ENCODE measurements around the gene GIPR. TPM values are rescaled to one million over a fixed set of nuclear protein-coding genes. Genes with fewer than 3 reads are reported as not detected.

Gene GIPR
- total and polyA plus RNA-seq, 2 of the 13 experiments (the other 11 are each of a cell fraction or from before 2014, with no cell fraction given) = 0.15 to 1.2 TPM

- Histone ChIP-seq H4K20me1 (ENCODE audit: insufficient read depth, low read length) (no peaks in the 10 kb centered on the region), H3K4me1 (ENCODE audit: insufficient read depth, low read length) (no peaks in the 10 kb centered on the region), H3K4me2 (ENCODE audit: low read depth, low read length) (no peak overlapping the region), H3K27me3 (ENCODE audit: control insufficient read depth in 1 of 2, insufficient read depth in 2 of 2, low read length in 2 of 2) (no peaks in the 10 kb centered on the region), H3K9me3 (ENCODE audit: low read length) (no peaks in the 10 kb centered on the region), H3K27ac (ENCODE audit: extremely low read length, insufficient read depth, low read length) (no peak overlapping the region), H3K4me3 (replicated peaks in 1 of 3; ENCODE audit: insufficient read depth in 1 of 3, low read depth in 2 of 3, low read length in 3 of 3) (no peak overlapping the region), H3K79me2 (ENCODE audit: insufficient read depth, low read length) (no peaks in the 10 kb centered on the region), H3K9ac (ENCODE audit: insufficient read depth, low read depth, low read length) (no peak overlapping the region), H3K36me3 (replicated peaks in 1 of 2; ENCODE audit: control insufficient read depth in 1 of 2, insufficient read depth in 2 of 2, low read length in 2 of 2) (peaks cover 2 to 4% of the 10 kb centered on the region in 2 experiments; a peak in 2 of 5 replicates), H2AFZ (ENCODE audit: low read length) (no peak overlapping the region)
- in situ Hi-C loops (cut with HindIII; ENCODE audit: extremely low pct_ligation_motif_present, low pct_unique_long_range_greater_than_20kb) (no loop called here), intact Hi-C loops (cut with micrococcal nuclease; ENCODE audit: unreplicated experiment) (no loop called here)
- no peak; the same call in 2 of the 3 replicates for ATAC-seq
- no peak for DNase-seq (ENCODE audit: low spot score)
- 73% methylated on average over 27 of the region's 27 CpGs for WGBS (ENCODE audit: low lambda C conversion rate)
- CTCF ChIA-PET (ENCODE audit: low intra/inter-chr PET ratio, low total read pairs) = no interaction called here
- BruUV-seq (replicated peaks) = no TSS peak
- no peak for FAIRE-seq
- POLR2A ChIA-PET = interaction anchor here (1.2 kb wide), 1 partner anchor 9 kb away, joined by 3 read pairs; no protein-coding TSS in a partner anchor
- TF ChIP-seq RARG (CRISPR knock-in tag; IDR thresholded peaks at IDR 0.05; ENCODE audit: low read depth) = no peak
- TF ChIP-seq MEIS2 (CRISPR knock-in tag; IDR thresholded peaks at IDR 0.05) = no peak
- TF ChIP-seq CREB1 (IDR thresholded peaks at IDR 0.05) = peak; percentile 98
- peak; percentile 47; the same call in 1 of the 2 replicates for TF ChIP-seq CREB1 (CRISPR knock-in tag; IDR thresholded peaks at IDR 0.05)
- TF ChIP-seq PRDM15 (CRISPR knock-in tag; IDR thresholded peaks at IDR 0.05) = no peak
- TF ChIP-seq GPBP1L1 (CRISPR knock-in tag; IDR thresholded peaks at IDR 0.05) = no peak
- TF ChIP-seq HCFC1 (IDR thresholded peaks at IDR 0.05; ENCODE audit: low read depth, low read length) = no peak
- TF ChIP-seq HES4 (CRISPR knock-in tag; IDR thresholded peaks at IDR 0.05; ENCODE audit: borderline replicate concordance) = no peak
- no peak for TF ChIP-seq HNF1A (IDR thresholded peaks at IDR 0.05; ENCODE audit: low read depth)
- no peak for TF ChIP-seq HNF1A (CRISPR knock-in tag; IDR thresholded peaks at IDR 0.05; ENCODE audit: borderline replicate concordance)
- peak; percentile 40; the same call in 1 of the 2 replicates for TF ChIP-seq CREM (IDR thresholded peaks at IDR 0.05)
- TF ChIP-seq CREM (CRISPR knock-in tag; IDR thresholded peaks at IDR 0.05) = no peak
- TF ChIP-seq FOXK1 (CRISPR knock-in tag; IDR thresholded peaks at IDR 0.05; ENCODE audit: borderline replicate concordance, low read depth) = no peak
- no peak for TF ChIP-seq ZNF274 (CRISPR knock-in tag; IDR thresholded peaks at IDR 0.05)
- TF ChIP-seq NCOA2 (CRISPR knock-in tag; IDR thresholded peaks at IDR 0.05) = no peak
- TF ChIP-seq AGO2 (optimal IDR thresholded peaks at IDR 0.05; ENCODE audit: low read depth, low read length) = peak; percentile 19
Measured at GRCh38 chr19:45632468-45633196, 35.4 kb upstream of the GIPR start.
